Large intestine (tissue), 3 donors: ENCODE measurements around the gene RAPGEF6. TPM values are rescaled to one million over a fixed set of nuclear protein-coding genes. Genes with fewer than 3 reads are reported as not detected.
A peak's percentile ranks its signal among the peaks of the same experiment; 100 is the strongest.

Source experiments
- DNase-seq, 2 donors: peaks; one replicate each; pipeline versions ENCODE4 v3.0.0 to v3.0.0-alpha.2; 2013
- H3K27ac ChIP-seq: one replicate; pipeline ENCODE4 v1.5.1; 2013; ENCODE audit warnings: low read length
- H3K27me3 ChIP-seq: 2 replicates; pipeline ENCODE4 v1.6.1; 2013; ENCODE audit warnings: low read length; ENCODE audit not compliant: control insufficient read depth, insufficient read depth
- H3K36me3 ChIP-seq: 2 replicates; pipeline ENCODE4 v1.6.1; 2013; ENCODE audit warnings: low read length; ENCODE audit not compliant: control insufficient read depth, insufficient read depth
- H3K4me1 ChIP-seq: one replicate; pipeline ENCODE4 v1.6.1; 2013; ENCODE audit warnings: low read length; ENCODE audit not compliant: control insufficient read depth, insufficient read depth
- H3K4me3 ChIP-seq: one replicate; pipeline ENCODE4 v1.5.1; 2013; ENCODE audit warnings: low read length
- H3K9me3 ChIP-seq: one replicate; pipeline ENCODE4 v1.6.1; 2013; ENCODE audit warnings: mild to moderate bottlenecking, low read depth, low read length, moderate library complexity; ENCODE audit not compliant: control insufficient read depth
- WGBS: methylation state at CpG from one replicate; pipeline ENCODE4 v1.1.5; 2013; ENCODE audit warnings: low lambda C conversion rate; ENCODE audit not compliant: insufficient coverage; 5-methylcytosine and 5-hydroxymethylcytosine counted together
- polyA plus RNA-seq: library from polyadenylated mRNA; unstranded; fragments of 120-200 nt; gene quantifications from one replicate; pipeline ENCODE4 v1.2.1, GENCODE V29; 2013

The RAPGEF6 gene
- polyA plus RNA-seq, 1 donor: 11.2 TPM

GRCh38 chr5:131532031-131532640 lies 102.9 kb downstream of the RAPGEF6 start:
- no peaks in the 10 kb centered on the region for H3K27me3 ChIP-seq
- no peak for DNase-seq
- WGBS: no CpG with 5 or more reads among the region's 6 CpGs
- H3K4me1 ChIP-seq: no peaks in the 10 kb centered on the region
- no peak overlapping the region for H3K4me3 ChIP-seq
- no peaks in the 10 kb centered on the region for H3K36me3 ChIP-seq
- H3K27ac ChIP-seq: peak overlapping the region; percentile 20
- H3K9me3 ChIP-seq: no peaks in the 10 kb centered on the region

GRCh38 chr5:131530706-131531331 lies 104.2 kb downstream of the RAPGEF6 start:
- Histone ChIP-seq H3K9me3 (no peaks in the 10 kb centered on the region), H3K27me3 (no peaks in the 10 kb centered on the region), H3K4me1 (no peaks in the 10 kb centered on the region), H3K4me3 (no peak overlapping the region), H3K36me3 (no peaks in the 10 kb centered on the region), H3K27ac (no peak overlapping the region)
- no peak for DNase-seq
- WGBS: 83% methylated on average over 1 of the region's 2 CpGs

GRCh38 chr5:131528682-131529081 lies 106.3 kb downstream of the RAPGEF6 start:
- Histone ChIP-seq H3K27me3 (no peaks in the 10 kb centered on the region), H3K4me1 (no peaks in the 10 kb centered on the region), H3K4me3 (no peak overlapping the region), H3K27ac (no peak overlapping the region), H3K36me3 (no peaks in the 10 kb centered on the region), H3K9me3 (no peaks in the 10 kb centered on the region)
- peak; percentile 26 to 45 for DNase-seq

- Histone ChIP-seq H3K27ac (no peak overlapping the region), H3K4me1 (no peaks in the 10 kb centered on the region), H3K9me3 (no peaks in the 10 kb centered on the region), H3K27me3 (no peaks in the 10 kb centered on the region), H3K36me3 (peaks cover 2% of the 10 kb centered on the region), H3K4me3 (no peak overlapping the region)
- 80% methylated on average over 1 of the region's 1 CpG for WGBS
- no peak for DNase-seq
Observed at GRCh38 chr5:131525805-131526204, 109.2 kb downstream of the RAPGEF6 start.

GRCh38 chr5:131524431-131524830 lies 110.6 kb downstream of the RAPGEF6 start:
- no peaks in the 10 kb centered on the region for H3K4me1 ChIP-seq
- H3K9me3 ChIP-seq: no peaks in the 10 kb centered on the region
- peaks cover 2% of the 10 kb centered on the region for H3K36me3 ChIP-seq
- DNase-seq: no peak
- WGBS: no CpG with 5 or more reads among the region's 4 CpGs
- no peaks in the 10 kb centered on the region for H3K27me3 ChIP-seq
- H3K4me3 ChIP-seq: no peak overlapping the region
- H3K27ac ChIP-seq: no peak overlapping the region

GRCh38 chr5:131523500-131524185 lies 111.4 kb downstream of the RAPGEF6 start:
- Histone ChIP-seq H3K27ac (no peak overlapping the region), H3K27me3 (no peaks in the 10 kb centered on the region), H3K36me3 (peaks cover 7% of the 10 kb centered on the region), H3K4me1 (no peaks in the 10 kb centered on the region), H3K9me3 (no peaks in the 10 kb centered on the region), H3K4me3 (no peak overlapping the region)
- DNase-seq: no peak

GRCh38 chr5:131521252-131521651 lies 113.8 kb downstream of the RAPGEF6 start:
- 100% methylated on average over 3 of the region's 4 CpGs for WGBS
- H3K27me3 ChIP-seq: no peaks in the 10 kb centered on the region
- H3K4me1 ChIP-seq: no peaks in the 10 kb centered on the region
- H3K4me3 ChIP-seq: no peak overlapping the region
- H3K36me3 ChIP-seq: peaks cover 7% of the 10 kb centered on the region
- no peaks in the 10 kb centered on the region for H3K9me3 ChIP-seq
- no peak for DNase-seq
- no peak overlapping the region for H3K27ac ChIP-seq

- no peak overlapping the region for H3K27ac ChIP-seq
- no peaks in the 10 kb centered on the region for H3K9me3 ChIP-seq
- DNase-seq: no peak
Observed at GRCh38 chr5:131515348-131515747, 119.7 kb downstream of the RAPGEF6 start.

GRCh38 chr5:131514316-131515283 lies 120.4 kb downstream of the RAPGEF6 start:
- WGBS: 80% methylated on average over 2 of the region's 6 CpGs
- no peak overlapping the region for H3K27ac ChIP-seq
- no peaks in the 10 kb centered on the region for H3K9me3 ChIP-seq
- no peak overlapping the region for H3K4me3 ChIP-seq
- H3K27me3 ChIP-seq: no peaks in the 10 kb centered on the region
- H3K4me1 ChIP-seq: no peaks in the 10 kb centered on the region
- no peak for DNase-seq
- H3K36me3 ChIP-seq: peaks cover 8% of the 10 kb centered on the region

More at GRCh38 chr5:131515348-131515747, 119.7 kb downstream of the RAPGEF6 start:
- H3K27me3 ChIP-seq: no peaks in the 10 kb centered on the region
- peaks cover 5% of the 10 kb centered on the region for H3K36me3 ChIP-seq
- WGBS: 100% methylated on average over 2 of the region's 3 CpGs
- H3K4me1 ChIP-seq: no peaks in the 10 kb centered on the region
- no peak overlapping the region for H3K4me3 ChIP-seq

GRCh38 chr5:131513780-131514179 lies 121.2 kb downstream of the RAPGEF6 start:
- no CpG with 5 or more reads among the region's 6 CpGs for WGBS
- Histone ChIP-seq H3K9me3 (no peaks in the 10 kb centered on the region), H3K27me3 (no peaks in the 10 kb centered on the region), H3K4me1 (no peaks in the 10 kb centered on the region), H3K36me3 (peaks cover 3% of the 10 kb centered on the region), H3K27ac (no peak overlapping the region), H3K4me3 (no peak overlapping the region)
- DNase-seq: no peak
